Measurements from ENCODE around the gene PRKACB. TPM values are rescaled to one million over a fixed set of nuclear protein-coding genes. Genes with fewer than 3 reads are reported as not detected.

The PRKACB gene
- total and polyA plus RNA-seq, 10 of the 15 experiments (the other 5 are each of a cell fraction or from before 2014, with no cell fraction given), result 3.1 to 9.0 (median 7.1) TPM; not detected in 1

- Histone ChIP-seq H3K9me3 (replicated peaks; ENCODE audit: control insufficient read depth, insufficient read depth, low read length) (no peaks in the 10 kb centered on the region), H3K79me2 (ENCODE audit: control insufficient read depth, insufficient read depth, low read length) (no peaks in the 10 kb centered on the region), H3K36me3 (ENCODE audit: control insufficient read depth in 2 of 2, insufficient read depth in 2 of 2, low read length in 1 of 2) (no peaks in the 10 kb centered on the region), H3K4me1 (ENCODE audit: control insufficient read depth, insufficient read depth, low read length) (no peaks in the 10 kb centered on the region), H3K27me3 (replicated peaks in 1 of 2; ENCODE audit: control insufficient read depth in 2 of 2, insufficient read depth in 2 of 2, low read length in 1 of 2) (no peaks in the 10 kb centered on the region), H3K9ac (ENCODE audit: control insufficient read depth, insufficient read depth, low read length) (no peak overlapping the region), H3K4me3 (no peak overlapping the region), H3K27ac (ENCODE audit: control insufficient read depth, insufficient read depth) (no peak overlapping the region), H4K20me1 (ENCODE audit: control insufficient read depth, insufficient read depth) (no peaks in the 10 kb centered on the region), H3K4me2 (ENCODE audit: control insufficient read depth, insufficient read depth) (no peak overlapping the region), H2AFZ (ENCODE audit: control insufficient read depth, low read depth, low read length) (no peak overlapping the region)
- intact Hi-C loops (cut with micrococcal nuclease; ENCODE audit: unreplicated experiment) (no loop called here), in situ Hi-C loops (cut with MboI) (no loop called here)
- ChIA-PET POLR2A (no interaction called here), CTCF (no interaction called here), RAD21 (ENCODE audit: unreplicated experiment) (no interaction called here), SMC1A (ENCODE audit: uncharacterized antibody, unreplicated experiment) (no interaction called here)
- no TSS peak for BruUV-seq (replicated peaks)
- FAIRE-seq, result no peak
- WGBS (ENCODE audit: insufficient coverage, insufficient replicate concordance, low lambda C conversion rate, missing lambda C conversion rate), result 94% methylated on average over 2 of the region's 2 CpGs
- no peak for ATAC-seq
- TF ChIP-seq ZNF207 (IDR thresholded peaks at IDR 0.05; ENCODE audit: borderline replicate concordance) (no peak), ZNF384 (IDR thresholded peaks at IDR 0.05; ENCODE audit: borderline replicate concordance, low read depth, low read length) (no peak), SMARCA5 (IDR thresholded peaks at IDR 0.05) (no peak), ZBTB4 (CRISPR knock-in tag; IDR thresholded peaks at IDR 0.05) (no peak), MTA3 (IDR thresholded peaks at IDR 0.05; ENCODE audit: borderline replicate concordance, low read length) (no peak), MXI1 (IDR thresholded peaks at IDR 0.05; ENCODE audit: low read depth, low read length) (no peak), YY1 (IDR thresholded peaks at IDR 0.05; ENCODE audit: low read depth, low read length) (no peak), NBN (IDR thresholded peaks at IDR 0.05) (no peak), EGR1 (IDR thresholded peaks at IDR 0.05; ENCODE audit: borderline replicate concordance in 1 of 2, low read depth in 2 of 2, low read length in 2 of 2) (no peak), HCFC1 (IDR thresholded peaks at IDR 0.05; ENCODE audit: low read length) (no peak)
- DNase-seq (ENCODE audit: low read depth, low spot score), result no peak
Observed at GRCh38 chr1:84254703-84255238, 110.7 kb downstream of the PRKACB start.
